ENCODE measurements around the gene PTPN2. TPM values are rescaled to one million over a fixed set of nuclear protein-coding genes. Genes with fewer than 3 reads are reported as not detected.
"Not testable (repeated sequence)": the region's sequence is repeated elsewhere in the genome, so short reads cannot be mapped to it uniquely, and the experiment has no call there.

The PTPN2 gene
- total RNA-seq, 1 donor from 2014 or later = 72.5 TPM

GRCh38 chr18:12777500-12777944 is 106.5 kb downstream of the PTPN2 start:
- Mint-ChIP-seq H3K9me3 (no peaks in the 10 kb centered on the region), H3K4me3 (no peak overlapping the region), H3K4me1 (peaks cover 17% of the 10 kb centered on the region), H3K27me3 (no peaks in the 10 kb centered on the region), H3K27ac (no peak overlapping the region), H3K36me3 (ENCODE audit: low read depth) (no peaks in the 10 kb centered on the region)
- no peak for DNase-seq
- intact Hi-C loops (cut with micrococcal nuclease) = no loop called here

- Mint-ChIP-seq H3K27ac (no peak overlapping the region), H3K9me3 (no peaks in the 10 kb centered on the region), H3K4me1 (peaks cover 17% of the 10 kb centered on the region), H3K27me3 (no peaks in the 10 kb centered on the region), H3K4me3 (no peak overlapping the region), H3K36me3 (ENCODE audit: low read depth) (peaks cover 2% of the 10 kb centered on the region)
- no peak for DNase-seq
- intact Hi-C loops (cut with micrococcal nuclease) = no loop called here
Measured at GRCh38 chr18:12776821-12777471, 107.1 kb downstream of the PTPN2 start.

- H3K36me3 Mint-ChIP-seq (ENCODE audit: low read depth); H3K27me3 Mint-ChIP-seq; intact Hi-C loops (cut with micrococcal nuclease); DNase-seq; H3K9me3 Mint-ChIP-seq; H3K27ac Mint-ChIP-seq: not testable (repeated sequence)
- Mint-ChIP-seq H3K4me3 (peak overlapping the region; percentile 89), H3K4me1 (peaks cover 17% of the 10 kb centered on the region)
Measured at GRCh38 chr18:12776415-12776814, 107.6 kb downstream of the PTPN2 start.

- peak overlapping the region; percentile 93 for H3K27ac Mint-ChIP-seq
- H3K36me3 Mint-ChIP-seq (ENCODE audit: low read depth) = peaks cover 2% of the 10 kb centered on the region
- DNase-seq = no peak
- no peaks in the 10 kb centered on the region for H3K9me3 Mint-ChIP-seq
- intact Hi-C loops (cut with micrococcal nuclease) = no loop called here
- no peaks in the 10 kb centered on the region for H3K27me3 Mint-ChIP-seq
- H3K4me3 Mint-ChIP-seq = peak overlapping the region; percentile 89
- H3K4me1 Mint-ChIP-seq = peaks cover 17% of the 10 kb centered on the region
Measured at GRCh38 chr18:12774982-12775381, 109.1 kb downstream of the PTPN2 start.

- DNase-seq = no peak
- H3K4me3 Mint-ChIP-seq = no peak overlapping the region
- H3K4me1 Mint-ChIP-seq = peaks cover 18% of the 10 kb centered on the region
- peaks cover 2% of the 10 kb centered on the region for H3K36me3 Mint-ChIP-seq (ENCODE audit: low read depth)
- no peaks in the 10 kb centered on the region for H3K27me3 Mint-ChIP-seq
- intact Hi-C loops (cut with micrococcal nuclease) = no loop called here
- H3K27ac Mint-ChIP-seq = no peak overlapping the region
- no peaks in the 10 kb centered on the region for H3K9me3 Mint-ChIP-seq
Measured at GRCh38 chr18:12773369-12773768, 110.7 kb downstream of the PTPN2 start.

GRCh38 chr18:12772111-12772510 is 111.9 kb downstream of the PTPN2 start:
- no peaks in the 10 kb centered on the region for H3K27me3 Mint-ChIP-seq

GRCh38 chr18:12770469-12771219 is 113.4 kb downstream of the PTPN2 start:
- no peaks in the 10 kb centered on the region for H3K9me3 Mint-ChIP-seq
- H3K27ac Mint-ChIP-seq = no peak overlapping the region
- no peak for DNase-seq
- peaks cover 12% of the 10 kb centered on the region for H3K4me1 Mint-ChIP-seq
- peaks cover 2% of the 10 kb centered on the region for H3K36me3 Mint-ChIP-seq (ENCODE audit: low read depth)
- intact Hi-C loops (cut with micrococcal nuclease) = no loop called here
- H3K4me3 Mint-ChIP-seq = no peak overlapping the region
- no peaks in the 10 kb centered on the region for H3K27me3 Mint-ChIP-seq

More at GRCh38 chr18:12772111-12772510, 111.9 kb downstream of the PTPN2 start:
- Mint-ChIP-seq H3K36me3 (ENCODE audit: low read depth) (peaks cover 2% of the 10 kb centered on the region), H3K4me1 (peaks cover 18% of the 10 kb centered on the region), H3K9me3 (no peaks in the 10 kb centered on the region), H3K4me3 (no peak overlapping the region), H3K27ac (no peak overlapping the region)
- DNase-seq = no peak
- intact Hi-C loops (cut with micrococcal nuclease) = no loop called here

GRCh38 chr18:12769644-12770440 is 114.2 kb downstream of the PTPN2 start:
- H3K9me3 Mint-ChIP-seq = no peaks in the 10 kb centered on the region
- intact Hi-C loops (cut with micrococcal nuclease) = no loop called here
- H3K4me1 Mint-ChIP-seq = peaks cover 9% of the 10 kb centered on the region
- no peaks in the 10 kb centered on the region for H3K27me3 Mint-ChIP-seq
- no peak for DNase-seq
- peaks cover 2% of the 10 kb centered on the region for H3K36me3 Mint-ChIP-seq (ENCODE audit: low read depth)
- H3K27ac Mint-ChIP-seq = no peak overlapping the region
- no peak overlapping the region for H3K4me3 Mint-ChIP-seq

- H3K27me3 Mint-ChIP-seq = no peaks in the 10 kb centered on the region
Measured at GRCh38 chr18:12769136-12769535, 114.9 kb downstream of the PTPN2 start.

GRCh38 chr18:12768625-12769024 is 115.4 kb downstream of the PTPN2 start:
- no peak for DNase-seq
- H3K27ac Mint-ChIP-seq = no peak overlapping the region
- no peaks in the 10 kb centered on the region for H3K27me3 Mint-ChIP-seq
- no peaks in the 10 kb centered on the region for H3K9me3 Mint-ChIP-seq
- intact Hi-C loops (cut with micrococcal nuclease) = no loop called here
- H3K36me3 Mint-ChIP-seq (ENCODE audit: low read depth) = peaks cover 6% of the 10 kb centered on the region
- H3K4me3 Mint-ChIP-seq = no peak overlapping the region
- peaks cover 7% of the 10 kb centered on the region for H3K4me1 Mint-ChIP-seq

More at GRCh38 chr18:12769136-12769535, 114.9 kb downstream of the PTPN2 start:
- Mint-ChIP-seq H3K4me3 (no peak overlapping the region), H3K4me1 (peaks cover 7% of the 10 kb centered on the region), H3K27ac (no peak overlapping the region), H3K9me3 (no peaks in the 10 kb centered on the region), H3K36me3 (ENCODE audit: low read depth) (peaks cover 3% of the 10 kb centered on the region)
- intact Hi-C loops (cut with micrococcal nuclease) = no loop called here
- no peak for DNase-seq

- intact Hi-C loops (cut with micrococcal nuclease) = no loop called here
- Mint-ChIP-seq H3K27ac (no peak overlapping the region), H3K36me3 (ENCODE audit: low read depth) (peaks cover 6% of the 10 kb centered on the region), H3K4me3 (no peak overlapping the region), H3K9me3 (no peaks in the 10 kb centered on the region), H3K4me1 (peaks cover 2% of the 10 kb centered on the region), H3K27me3 (no peaks in the 10 kb centered on the region)
- no peak for DNase-seq
Measured at GRCh38 chr18:12767580-12768155, 116.4 kb downstream of the PTPN2 start.

- Mint-ChIP-seq H3K4me3 (no peak overlapping the region), H3K27ac (no peak overlapping the region), H3K9me3 (no peaks in the 10 kb centered on the region), H3K4me1 (peaks cover 2% of the 10 kb centered on the region), H3K36me3 (ENCODE audit: low read depth) (peaks cover 5% of the 10 kb centered on the region), H3K27me3 (no peaks in the 10 kb centered on the region)
- DNase-seq = no peak
- intact Hi-C loops (cut with micrococcal nuclease) = no loop called here
Measured at GRCh38 chr18:12766986-12767433, 117.0 kb downstream of the PTPN2 start.

GRCh38 chr18:12765586-12765985 is 118.5 kb downstream of the PTPN2 start:
- no peaks in the 10 kb centered on the region for H3K27me3 Mint-ChIP-seq
- H3K4me1 Mint-ChIP-seq = peaks cover 2% of the 10 kb centered on the region
- no peak for DNase-seq
- no peak overlapping the region for H3K27ac Mint-ChIP-seq
- no peaks in the 10 kb centered on the region for H3K9me3 Mint-ChIP-seq
- H3K4me3 Mint-ChIP-seq = no peak overlapping the region
- H3K36me3 Mint-ChIP-seq (ENCODE audit: low read depth) = peaks cover 4% of the 10 kb centered on the region
- intact Hi-C loops (cut with micrococcal nuclease) = no loop called here
